Activated T-cell treated with anti-CD3 and anti-CD28 coated beads for 24 hours (primary cell): ENCODE results near the gene ADGRG4.
"Not testable (repeated sequence)": the region's sequence is repeated elsewhere in the genome, so short reads cannot be mapped to it uniquely, and the experiment has no call there.

Source experiments
- DNase-seq: peaks from one replicate; pipeline ENCODE4 v3.0.0-alpha.2; 2020; ENCODE audit warnings: low read depth

The ADGRG4 gene, protein sequence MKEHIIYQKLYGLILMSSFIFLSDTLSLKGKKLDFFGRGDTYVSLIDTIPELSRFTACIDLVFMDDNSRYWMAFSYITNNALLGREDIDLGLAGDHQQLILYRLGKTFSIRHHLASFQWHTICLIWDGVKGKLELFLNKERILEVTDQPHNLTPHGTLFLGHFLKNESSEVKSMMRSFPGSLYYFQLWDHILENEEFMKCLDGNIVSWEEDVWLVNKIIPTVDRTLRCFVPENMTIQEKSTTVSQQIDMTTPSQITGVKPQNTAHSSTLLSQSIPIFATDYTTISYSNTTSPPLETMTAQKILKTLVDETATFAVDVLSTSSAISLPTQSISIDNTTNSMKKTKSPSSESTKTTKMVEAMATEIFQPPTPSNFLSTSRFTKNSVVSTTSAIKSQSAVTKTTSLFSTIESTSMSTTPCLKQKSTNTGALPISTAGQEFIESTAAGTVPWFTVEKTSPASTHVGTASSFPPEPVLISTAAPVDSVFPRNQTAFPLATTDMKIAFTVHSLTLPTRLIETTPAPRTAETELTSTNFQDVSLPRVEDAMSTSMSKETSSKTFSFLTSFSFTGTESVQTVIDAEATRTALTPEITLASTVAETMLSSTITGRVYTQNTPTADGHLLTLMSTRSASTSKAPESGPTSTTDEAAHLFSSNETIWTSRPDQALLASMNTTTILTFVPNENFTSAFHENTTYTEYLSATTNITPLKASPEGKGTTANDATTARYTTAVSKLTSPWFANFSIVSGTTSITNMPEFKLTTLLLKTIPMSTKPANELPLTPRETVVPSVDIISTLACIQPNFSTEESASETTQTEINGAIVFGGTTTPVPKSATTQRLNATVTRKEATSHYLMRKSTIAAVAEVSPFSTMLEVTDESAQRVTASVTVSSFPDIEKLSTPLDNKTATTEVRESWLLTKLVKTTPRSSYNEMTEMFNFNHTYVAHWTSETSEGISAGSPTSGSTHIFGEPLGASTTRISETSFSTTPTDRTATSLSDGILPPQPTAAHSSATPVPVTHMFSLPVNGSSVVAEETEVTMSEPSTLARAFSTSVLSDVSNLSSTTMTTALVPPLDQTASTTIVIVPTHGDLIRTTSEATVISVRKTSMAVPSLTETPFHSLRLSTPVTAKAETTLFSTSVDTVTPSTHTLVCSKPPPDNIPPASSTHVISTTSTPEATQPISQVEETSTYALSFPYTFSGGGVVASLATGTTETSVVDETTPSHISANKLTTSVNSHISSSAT (N-terminal part only)

DNA sequence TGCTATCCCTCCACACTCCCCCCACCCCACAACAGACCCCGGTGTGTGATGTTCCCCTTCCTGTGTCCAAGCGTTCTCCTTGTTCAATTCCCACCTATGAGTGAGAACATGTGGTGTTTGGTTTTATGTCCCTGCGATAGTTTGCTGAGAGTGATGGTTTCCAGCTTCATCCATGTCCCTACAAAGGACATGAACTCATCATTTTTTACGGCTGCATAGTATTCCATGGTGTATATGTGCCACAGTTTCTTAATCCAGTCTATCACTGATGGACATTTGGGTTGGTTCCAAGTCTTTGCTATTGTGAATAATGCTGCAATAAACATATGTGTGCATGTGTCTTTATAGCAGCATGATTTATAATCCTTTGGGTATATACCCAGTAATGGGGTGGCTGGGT lies at the start of gene ADGRG4:
TSS of gene ADGRG4 (plus strand) at position 243 of the 400 bp plus-strand sequence. CDS start 7,815 bp downstream, outside the sequence.
- DNase-seq = not testable (repeated sequence)

DNA sequence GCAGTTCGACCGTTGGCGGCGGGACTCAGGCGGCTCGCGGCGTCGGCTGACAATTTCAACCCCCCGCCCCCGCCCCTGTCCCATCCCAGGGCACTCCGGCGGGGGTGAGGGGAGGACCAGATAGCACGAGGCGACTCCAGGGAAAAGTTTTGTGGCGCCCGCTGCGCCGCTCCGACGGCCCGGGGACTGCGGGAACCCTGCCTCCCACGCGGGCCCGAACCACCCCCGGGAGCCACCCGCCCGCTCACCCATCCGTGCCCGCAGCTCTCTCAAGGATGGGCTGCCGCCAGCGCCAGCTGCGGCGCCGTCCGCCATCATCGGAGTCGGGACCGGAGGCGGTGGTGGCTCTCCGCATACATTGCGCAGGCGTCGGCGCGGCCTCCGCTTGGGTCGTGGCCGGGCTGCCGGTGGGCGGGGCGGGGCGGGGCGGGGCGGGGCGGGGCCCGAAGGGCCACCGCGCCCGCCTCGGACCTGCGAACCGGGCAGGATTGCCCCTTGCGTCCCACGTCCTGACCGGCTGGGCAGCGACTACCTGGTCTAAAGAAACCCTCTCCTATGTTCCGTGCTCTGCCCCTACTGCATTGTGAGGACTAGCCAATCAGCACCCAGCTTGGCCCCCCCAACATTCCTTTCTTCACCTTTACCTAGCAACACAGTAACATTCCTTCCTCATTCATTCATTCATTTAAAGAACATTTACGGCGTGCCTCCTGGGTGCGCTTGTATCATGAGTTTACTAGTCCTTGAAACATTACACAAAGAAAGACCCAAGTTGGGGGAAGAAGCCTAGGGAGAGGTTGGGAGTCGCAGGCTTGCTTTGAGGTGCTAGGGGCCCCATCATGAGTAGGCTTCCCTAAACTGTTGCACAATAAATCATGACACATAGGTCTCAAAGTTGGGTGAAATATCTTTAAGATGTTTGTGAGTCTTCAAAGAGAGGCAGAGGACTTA lies 49.4 kb upstream of the ADGRG4 start, which contains the start of gene MAP7D3:
TSS of gene MAP7D3 (minus strand) at position 360 of the 951 bp plus-strand sequence. CDS start at position 318, 42 bp downstream.
- DNase-seq = peak; percentile 35

DNA sequence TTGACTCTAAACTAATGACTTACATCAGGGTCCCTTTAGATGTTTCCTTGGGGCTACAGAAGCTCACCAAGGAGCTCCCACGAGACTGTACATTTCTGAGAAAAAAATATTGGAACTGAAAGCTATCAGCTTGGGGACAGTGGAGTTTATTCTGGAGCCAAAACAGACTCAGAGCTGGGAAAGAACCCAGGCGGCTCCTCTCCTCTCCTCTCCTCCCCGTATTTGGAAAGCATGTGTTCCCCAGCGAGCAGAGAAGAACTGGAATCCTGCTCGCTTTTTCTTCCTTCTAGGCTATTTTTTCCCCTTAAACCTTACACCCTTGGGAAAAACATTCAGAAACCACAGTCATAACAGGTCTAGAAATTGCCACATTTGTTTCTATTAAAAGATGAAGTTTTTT lies 45.2 kb upstream of the ADGRG4 start:
- DNase-seq = no peak

DNA sequence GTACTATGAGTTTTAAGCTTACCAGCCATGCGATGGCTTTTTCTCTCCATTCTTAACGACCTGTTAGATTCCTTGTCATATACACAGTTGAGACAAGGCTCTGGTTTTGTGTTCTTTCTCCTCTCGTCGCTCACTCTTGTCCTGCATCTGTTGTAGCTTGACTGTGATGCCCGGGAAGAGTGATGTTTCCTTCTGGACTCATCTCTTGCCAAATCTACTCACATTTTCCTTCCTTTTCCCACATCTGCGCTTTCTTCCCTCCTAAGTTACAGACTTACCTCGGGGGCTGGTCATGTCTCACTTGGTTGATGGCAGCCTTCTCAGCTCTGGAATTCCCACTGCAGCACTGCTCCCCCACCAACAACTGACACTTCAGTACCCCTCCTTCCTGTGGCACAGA lies 44.7 kb upstream of the ADGRG4 start:
- DNase-seq = no peak

DNA sequence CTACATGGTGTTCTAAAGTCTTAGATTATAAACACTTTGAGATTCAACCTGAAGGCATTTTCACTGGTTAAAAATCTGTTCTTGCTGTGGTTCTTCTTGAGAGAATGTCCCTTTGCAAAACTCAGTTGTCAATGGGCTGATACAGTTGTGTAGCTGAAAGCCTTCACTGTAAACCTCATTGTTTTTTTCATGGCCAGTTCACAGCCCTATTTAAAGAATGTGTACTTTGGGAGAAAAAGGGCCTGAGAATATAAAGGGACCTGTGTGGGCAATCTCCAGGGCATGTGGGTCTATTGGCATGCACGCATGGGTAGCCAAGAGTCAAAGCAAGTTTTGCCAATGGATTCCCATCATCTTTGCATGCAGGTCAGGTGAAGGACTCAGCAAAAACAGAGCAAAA lies 41.8 kb upstream of the ADGRG4 start:
- DNase-seq = no peak

DNA sequence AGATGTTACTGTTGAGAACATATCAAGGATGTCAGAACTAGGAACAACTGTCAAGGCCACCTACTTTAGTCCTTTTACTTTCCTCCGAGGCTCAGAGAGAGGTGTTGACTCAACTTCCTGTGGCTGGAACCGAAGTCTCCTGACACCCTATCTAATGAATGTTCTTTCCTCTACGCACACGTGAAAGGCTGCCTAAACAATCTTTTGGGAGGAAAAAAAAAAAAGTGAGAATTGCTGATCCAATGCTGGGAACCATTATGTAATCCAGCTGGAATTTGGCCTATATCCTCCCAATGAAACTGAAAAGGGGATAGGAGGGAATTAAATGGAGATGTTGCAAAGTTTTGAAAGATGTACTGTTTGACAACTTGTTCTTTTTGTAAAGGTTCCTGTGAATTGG lies 41.2 kb upstream of the ADGRG4 start:
- DNase-seq = no peak

DNA sequence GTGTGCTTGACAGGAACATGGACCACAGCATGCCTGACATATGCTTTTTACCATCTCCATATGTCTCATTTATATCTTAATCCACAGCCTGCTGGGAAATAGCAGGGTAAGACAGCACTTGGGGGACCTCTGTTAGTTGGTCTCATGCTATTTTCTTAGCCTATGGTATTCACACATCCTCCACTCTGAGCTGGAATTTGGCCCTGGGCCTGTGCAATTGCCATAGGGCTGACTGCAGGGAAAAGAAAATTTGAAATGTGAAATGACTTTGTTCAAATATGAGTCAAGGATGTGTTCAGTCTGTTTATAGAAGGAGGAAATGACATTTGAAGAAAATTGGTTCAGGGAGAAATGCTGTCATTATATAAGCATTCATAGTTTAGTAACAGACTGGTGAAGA lies 40.0 kb upstream of the ADGRG4 start:
- DNase-seq = no peak

DNA sequence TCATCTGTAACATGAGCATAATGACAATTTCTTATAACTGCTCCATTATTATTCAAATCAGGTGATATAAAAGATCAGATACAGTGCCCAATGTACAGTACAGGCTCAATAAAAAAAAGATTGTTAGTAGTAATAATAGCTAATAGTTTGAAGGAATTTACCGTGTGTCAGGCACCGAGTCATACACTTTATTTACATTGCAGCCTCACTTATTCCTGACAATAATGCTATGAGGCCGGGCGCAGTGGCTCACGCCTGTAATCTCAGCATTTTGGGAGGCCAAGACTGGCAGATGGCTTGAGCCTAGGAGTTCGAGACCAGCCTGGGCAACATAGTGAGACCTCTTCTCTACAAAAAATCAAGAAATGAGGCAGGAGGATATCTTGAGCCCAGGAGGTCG lies 39.4 kb upstream of the ADGRG4 start:
- no peak for DNase-seq

DNA sequence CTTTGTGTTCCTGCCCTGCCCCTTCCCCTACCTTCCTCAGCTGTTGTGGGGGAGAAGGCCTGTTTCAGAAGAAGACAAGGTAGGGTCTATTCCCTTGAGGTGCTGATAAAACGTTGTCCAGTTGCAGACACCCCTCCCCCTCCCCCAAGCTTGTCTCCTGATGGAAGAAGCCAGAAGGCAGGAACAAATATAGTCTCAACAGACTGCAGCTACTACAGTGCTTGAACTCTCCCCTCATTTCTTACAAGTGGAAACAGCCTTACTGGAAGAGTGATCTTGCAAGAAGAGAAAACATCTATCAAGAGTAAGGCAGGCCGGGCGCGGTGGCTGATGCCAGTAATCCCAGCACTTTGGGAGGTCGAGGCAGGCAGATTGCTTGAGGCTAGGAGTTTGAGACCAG lies 38.5 kb upstream of the ADGRG4 start:
- no peak for DNase-seq

DNA sequence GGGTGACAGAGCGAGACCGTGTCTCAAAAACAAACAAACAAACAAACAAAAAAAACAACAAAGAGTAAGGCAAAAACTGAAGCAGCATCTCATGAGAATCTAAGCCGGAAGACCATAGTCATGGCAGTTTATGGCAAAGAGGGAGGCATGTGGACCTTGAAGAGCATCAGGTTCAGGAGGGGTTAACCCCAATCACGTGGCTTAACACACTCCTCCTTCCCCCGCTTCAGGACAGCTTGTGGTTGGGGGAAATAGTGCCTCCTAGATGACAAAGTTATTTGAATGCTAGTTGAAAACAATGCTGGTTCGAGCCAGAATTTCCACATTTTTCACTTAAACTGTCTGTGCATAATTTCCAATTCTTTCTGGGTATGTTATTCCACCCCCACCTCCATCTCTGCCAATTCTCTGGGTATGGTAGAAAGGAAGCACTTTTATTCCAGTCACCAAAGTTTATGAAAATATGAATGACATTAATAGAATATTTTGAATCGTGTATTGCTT lies 37.9 kb upstream of the ADGRG4 start:
- no peak for DNase-seq

DNA sequence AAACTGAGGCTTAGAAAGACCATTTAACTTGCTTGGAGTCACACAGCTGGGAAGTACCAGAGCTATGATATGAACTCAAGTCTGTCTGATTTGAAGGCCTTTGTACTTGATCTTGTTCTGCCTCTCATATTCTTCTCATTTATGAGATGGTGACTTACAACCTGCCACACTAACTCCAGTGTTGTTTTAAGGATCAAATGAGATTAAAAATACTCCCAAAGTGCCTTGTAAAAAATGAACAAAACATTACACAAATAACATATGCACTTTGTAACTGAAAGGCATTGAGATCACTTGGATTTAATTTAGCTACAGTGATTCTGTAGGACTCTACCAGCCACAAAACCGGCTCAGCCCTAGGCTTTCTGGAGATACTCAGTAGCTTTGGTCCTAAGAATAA lies 33.9 kb upstream of the ADGRG4 start:
- DNase-seq = no peak

DNA sequence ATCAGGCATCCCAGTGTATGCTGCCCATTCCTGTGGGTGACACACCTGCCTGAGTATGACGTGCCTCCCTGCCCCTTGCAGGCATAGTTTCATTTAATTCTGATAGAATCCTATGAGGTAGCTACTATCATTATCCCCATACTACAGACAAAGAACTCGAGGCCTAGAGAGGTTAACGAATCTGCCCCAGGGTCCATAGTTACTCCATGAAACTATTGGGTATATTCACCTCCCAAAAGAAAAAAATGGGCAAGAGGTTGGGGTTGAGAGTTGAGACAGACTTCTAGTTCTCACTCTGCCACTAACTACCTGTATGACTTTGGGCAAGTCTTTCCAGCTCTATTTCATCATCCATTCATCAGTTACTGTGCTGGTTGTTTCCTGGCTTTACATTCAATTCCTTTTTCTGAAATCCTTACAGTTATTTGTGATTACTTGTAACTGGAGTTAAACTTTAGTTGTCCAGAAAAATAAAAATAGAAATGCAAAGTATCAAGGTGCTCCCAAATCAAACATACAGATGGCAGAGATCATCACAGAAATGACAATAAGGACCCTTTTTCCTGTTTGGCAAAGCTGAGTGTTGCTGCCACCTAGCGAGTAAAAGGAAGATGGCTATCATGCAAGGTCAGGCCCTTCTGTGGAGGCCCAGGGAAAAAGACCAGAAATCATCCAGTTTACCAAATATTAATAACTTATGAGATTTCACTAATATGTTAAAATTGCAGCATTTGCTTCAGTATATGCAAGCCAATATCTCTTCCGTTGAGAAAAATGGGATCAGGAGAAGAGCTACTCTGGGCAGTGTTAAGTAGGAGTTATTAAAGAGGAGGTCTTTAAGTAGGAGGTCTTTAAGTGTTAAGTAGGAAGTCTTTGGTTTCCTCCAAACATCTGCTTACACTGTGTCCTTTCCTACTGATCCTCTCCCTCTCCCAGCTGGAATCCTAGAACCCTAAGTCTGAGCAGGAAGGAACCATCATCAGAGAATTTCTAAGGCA lies 32.4 kb upstream of the ADGRG4 start:
- peak; percentile 17 for DNase-seq

DNA sequence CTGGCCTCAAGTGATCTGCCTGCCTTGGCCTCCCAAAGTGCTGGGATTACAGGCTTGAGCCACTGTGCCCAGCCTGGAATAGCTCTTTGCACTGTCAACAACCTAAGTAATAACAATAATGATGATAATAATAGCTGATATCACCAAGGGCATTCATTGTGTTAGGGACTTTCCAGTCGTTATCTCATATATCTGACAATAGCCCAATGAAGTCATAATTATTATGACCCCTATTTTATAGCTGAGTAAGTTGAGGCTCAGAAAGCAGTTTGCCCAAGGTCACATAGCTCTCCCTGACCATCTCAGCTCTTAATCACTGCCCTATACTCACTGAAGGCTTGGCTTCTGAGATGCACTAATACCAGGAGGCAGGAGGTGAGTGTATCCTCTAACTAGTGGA lies 30.8 kb upstream of the ADGRG4 start:
- no peak for DNase-seq

DNA sequence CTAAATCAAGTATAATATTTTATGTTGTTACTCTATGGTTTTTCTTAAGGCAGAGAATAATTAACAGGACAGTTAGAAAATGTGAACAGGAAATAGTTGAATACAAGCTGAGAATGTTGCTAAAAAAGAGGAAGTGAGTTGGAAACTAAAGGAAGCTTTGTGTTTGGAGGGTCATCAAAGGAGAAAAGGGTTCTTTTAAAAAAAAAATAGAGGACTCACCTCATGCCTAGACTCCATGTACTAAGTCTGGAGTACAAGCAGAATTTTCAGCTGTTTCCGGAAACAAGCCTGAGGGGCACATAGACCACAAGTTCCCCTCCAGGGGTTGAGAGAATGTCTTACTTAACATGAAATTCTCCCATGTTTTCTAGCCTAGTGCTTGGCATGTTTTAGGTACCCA lies 29.5 kb upstream of the ADGRG4 start:
- DNase-seq = no peak

DNA sequence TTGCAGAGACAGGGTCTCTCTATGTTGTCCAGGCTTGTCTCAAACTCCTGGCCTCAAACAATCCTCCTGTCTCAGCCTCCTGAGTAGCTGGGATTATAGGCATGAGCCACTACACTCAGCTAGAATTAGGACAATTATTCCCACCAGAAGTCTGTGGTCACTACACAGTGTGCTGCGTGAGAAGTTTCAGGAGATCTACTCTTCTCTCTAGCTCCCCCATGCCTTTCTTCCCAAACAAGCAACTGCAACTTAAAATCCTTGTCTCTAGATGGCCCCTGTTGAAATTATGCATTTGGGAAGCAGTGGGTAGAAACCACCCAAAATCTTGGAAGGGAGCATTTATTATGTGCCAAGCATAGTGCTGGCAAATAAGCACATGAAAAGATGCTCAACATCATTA lies 28.4 kb upstream of the ADGRG4 start:
- DNase-seq = no peak

DNA sequence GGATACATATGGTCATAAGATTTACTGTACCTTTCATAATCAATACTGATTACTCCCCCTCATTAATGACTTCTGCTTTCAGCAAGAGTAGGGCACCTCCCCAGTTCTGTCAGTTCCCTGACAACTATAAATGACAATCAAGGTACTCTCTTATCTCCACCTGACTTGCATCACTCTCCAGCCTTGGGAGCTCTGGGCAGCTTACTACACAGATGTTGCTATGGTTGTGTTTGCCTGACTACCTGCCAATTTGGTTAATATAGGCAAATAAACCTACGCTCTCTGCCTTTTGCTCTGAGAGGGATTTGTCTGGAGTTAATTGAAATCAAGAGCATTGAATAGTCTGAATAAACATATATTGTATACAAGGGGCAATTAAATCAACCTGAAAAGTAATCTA lies 26.8 kb upstream of the ADGRG4 start:
- no peak for DNase-seq

DNA sequence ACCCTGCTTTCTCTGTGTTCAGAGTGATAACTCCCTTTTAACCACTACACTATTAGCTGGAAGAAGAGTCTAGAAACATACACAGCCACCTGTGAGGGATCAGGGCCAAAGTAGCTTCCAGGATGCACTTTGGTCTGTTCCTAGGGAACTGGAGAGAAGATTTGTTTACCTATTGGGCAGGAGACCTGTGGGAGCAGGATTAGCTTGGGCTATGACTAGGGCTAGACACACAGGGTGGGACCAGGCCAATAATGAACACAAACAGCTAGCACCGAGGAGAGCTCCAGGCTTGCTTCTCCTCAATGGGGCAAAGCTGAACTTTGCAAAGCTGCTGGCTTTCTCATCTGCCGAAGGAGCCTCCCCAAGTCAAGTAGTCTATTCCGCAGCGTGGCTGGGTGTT lies 25.2 kb upstream of the ADGRG4 start:
- no peak for DNase-seq

DNA sequence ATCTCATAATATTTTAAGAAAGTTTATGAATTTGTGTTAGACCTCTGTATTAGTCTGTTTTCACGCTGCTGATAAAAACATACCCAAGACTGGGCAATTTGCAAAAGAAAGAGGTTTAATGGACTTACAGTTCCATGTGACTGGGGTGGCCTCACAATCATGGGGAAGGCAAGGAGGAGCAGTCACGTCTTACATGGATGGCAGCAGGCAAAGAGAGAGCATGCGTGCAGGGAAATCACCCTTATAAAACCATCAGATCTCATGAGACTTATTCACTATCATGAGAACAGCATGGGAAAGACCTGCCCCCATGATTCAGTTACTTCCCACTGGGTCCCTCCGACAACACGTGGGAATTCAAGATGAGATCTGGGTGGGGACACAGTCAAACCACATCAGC lies 14.4 kb upstream of the ADGRG4 start:
- DNase-seq = not testable (repeated sequence)

DNA sequence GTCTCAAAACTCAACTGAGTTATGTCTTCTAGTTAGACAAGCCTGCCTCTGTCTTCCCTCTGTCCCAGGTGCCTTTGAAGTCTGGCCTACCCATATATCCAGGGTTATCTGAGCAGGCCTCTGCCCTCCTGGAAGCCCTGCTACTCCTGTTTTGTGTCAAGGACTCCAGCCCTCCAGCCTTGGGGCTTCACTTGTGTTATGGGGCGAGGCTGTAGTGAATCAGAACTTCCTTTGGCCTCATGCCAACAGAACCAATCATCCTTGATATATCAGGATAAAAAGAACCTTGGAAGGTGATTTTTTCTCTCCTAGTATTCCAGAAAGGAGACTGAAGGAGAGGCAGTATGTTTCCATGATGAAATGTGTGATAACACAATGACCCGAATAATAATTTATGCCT lies 8.9 kb upstream of the ADGRG4 start:
- DNase-seq = no peak

DNA sequence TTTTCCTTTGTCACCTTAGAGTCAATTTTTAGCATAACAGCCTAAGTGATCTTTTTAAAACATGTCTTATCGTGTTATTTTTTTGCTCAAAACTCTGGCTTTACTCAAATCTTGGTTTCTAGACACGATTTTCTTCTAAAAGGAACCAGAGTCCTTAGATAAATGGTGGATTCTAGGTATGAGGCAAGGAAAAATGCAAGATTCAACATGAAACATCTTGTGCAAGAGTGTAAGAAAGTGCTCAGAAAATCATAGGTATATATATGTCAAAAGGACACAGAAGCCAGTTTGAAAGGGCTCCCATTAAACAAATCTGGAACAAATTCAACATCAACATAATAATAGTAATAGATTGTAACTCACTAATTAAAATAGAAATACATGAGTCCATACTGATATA lies 8.1 kb upstream of the ADGRG4 start:
- DNase-seq = no peak
